Esophagus (tissue), 2 donors: ENCODE data around the gene ARX. TPM values are rescaled to one million over a fixed set of nuclear protein-coding genes. Genes with fewer than 3 reads are reported as not detected.

Source experiments
- H3K27ac ChIP-seq, 2 donors: one replicate each; pipeline ENCODE4 v1.5.1; 2013; ENCODE audit warnings: low read depth in 2 of 2, mild to moderate bottlenecking in 2 of 2, inconsistent platforms in 1 of 2, low read length in 1 of 2, moderate library complexity in 1 of 2
- H3K27me3 ChIP-seq, 2 donors: one replicate each; pipeline ENCODE4 v1.6.1; 2013; ENCODE audit warnings: low read length in 2 of 2, control low read depth in 1 of 2, mild to moderate bottlenecking in 1 of 2; ENCODE audit not compliant: insufficient read depth in 2 of 2, control insufficient read depth in 1 of 2
- H3K36me3 ChIP-seq, 2 donors: one replicate each; pipeline ENCODE4 v1.6.1; 2013; ENCODE audit warnings: low read length in 1 of 2; ENCODE audit not compliant: control insufficient read depth in 2 of 2, insufficient read depth in 2 of 2
- H3K4me1 ChIP-seq, 2 donors: one replicate each; pipeline ENCODE4 v1.6.1; 2013; ENCODE audit warnings: low read length in 1 of 2; ENCODE audit not compliant: control insufficient read depth in 2 of 2, insufficient read depth in 2 of 2
- H3K4me3 ChIP-seq, 2 donors: one replicate each; pipeline ENCODE4 v1.5.1; 2013; ENCODE audit warnings: low read length in 2 of 2, mild to moderate bottlenecking in 2 of 2, low read depth in 1 of 2, moderate library complexity in 1 of 2
- H3K9me3 ChIP-seq, 2 donors: one replicate each; pipeline ENCODE4 v1.6.1; 2013; ENCODE audit warnings: mild to moderate bottlenecking in 2 of 2, low read depth in 1 of 2, low read length in 1 of 2, moderate library complexity in 1 of 2; ENCODE audit not compliant: control insufficient read depth in 2 of 2, insufficient read depth in 1 of 2
- WGBS, 2 donors: extraction: QIAGEN DNeasy Blood & Tissue Kit; methylation state at CpG; one replicate each; pipeline ENCODE4 v1.1.7; 2013; 5-methylcytosine and 5-hydroxymethylcytosine counted together
- polyA plus RNA-seq, 2 donors: library from polyadenylated mRNA; stranded (reverse); fragments of 200-250 nt; gene quantifications; one replicate each; pipeline ENCODE4 v1.2.3, GENCODE V29; 2013
- donor health status: healthy with polysubstance abuse.
- donor health status: Bipolar disorder and iron deficiency.

ARX gene
- not detected for polyA plus RNA-seq

- WGBS, 2 donors = 13 to 28% methylated on average over 57 to 58 of the region's 58 CpGs
- Histone ChIP-seq H3K36me3 (no peaks in the 10 kb centered on the region), H3K4me3 (no peak within 1 kb of the TSS), H3K4me1 (peaks cover 0 to 3% of the 10 kb centered on the region in 2 donors), H3K9me3 (peaks cover 0 to 4% of the 10 kb centered on the region in 2 donors), H3K27ac (no peak within 1 kb of the TSS), H3K27me3 (peaks cover 0 to 17% of the 10 kb centered on the region in 2 donors)
Measured at GRCh38 chrX:25015486-25016360, at the start of gene ARX. TSS of gene ARX (minus strand) at chrX:25015965. CDS start at chrX:25015737, 228 bp downstream.

DNA sequence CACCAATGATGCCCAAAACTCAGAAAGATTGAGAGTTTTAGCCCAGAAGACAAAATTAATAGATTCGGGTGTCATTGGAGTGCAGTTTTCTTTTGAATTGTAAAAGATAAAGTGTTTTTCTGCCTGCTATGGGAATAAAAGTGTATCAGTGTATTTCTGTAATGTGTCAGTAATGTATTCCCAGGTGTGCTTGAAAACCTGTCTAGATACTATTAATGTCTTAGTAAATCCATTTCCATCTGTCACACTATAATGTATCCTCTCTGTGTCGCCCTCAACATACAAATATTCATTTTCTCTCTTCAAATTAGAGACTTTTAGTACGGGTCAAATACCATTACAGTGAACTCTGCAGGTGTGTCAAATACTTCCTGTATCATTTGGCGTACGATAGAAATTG, 43.5 kb upstream of the ARX start:
- no peaks in the 10 kb centered on the region for H3K36me3 ChIP-seq
- WGBS, 2 donors = 67 to 76% methylated on average over 5 of the region's 5 CpGs
- no peaks in the 10 kb centered on the region for H3K9me3 ChIP-seq
- H3K27ac ChIP-seq = no peak overlapping the region
- no peak overlapping the region for H3K4me3 ChIP-seq
- no peaks in the 10 kb centered on the region for H3K4me1 ChIP-seq
- H3K27me3 ChIP-seq = no peaks in the 10 kb centered on the region

- 54 to 55% methylated on average over 4 of the region's 4 CpGs for WGBS, 2 donors
- no peaks in the 10 kb centered on the region for H3K36me3 ChIP-seq
Measured at GRCh38 chrX:25052798-25053534, 37.2 kb upstream of the ARX start.

GRCh38 chrX:25049971-25050370, 34.2 kb upstream of the ARX start:
- Histone ChIP-seq H3K36me3 (no peaks in the 10 kb centered on the region), H3K9me3 (no peaks in the 10 kb centered on the region), H3K4me3 (no peak overlapping the region), H3K4me1 (no peaks in the 10 kb centered on the region), H3K27me3 (no peaks in the 10 kb centered on the region), H3K27ac (no peak overlapping the region)
- WGBS, 2 donors = 29 to 33% methylated on average over 1 of the region's 1 CpG

More at GRCh38 chrX:25052798-25053534, 37.2 kb upstream of the ARX start:
- H3K27ac ChIP-seq = no peak overlapping the region
- H3K4me1 ChIP-seq = no peaks in the 10 kb centered on the region
- H3K9me3 ChIP-seq = no peaks in the 10 kb centered on the region
- no peaks in the 10 kb centered on the region for H3K27me3 ChIP-seq
- H3K4me3 ChIP-seq = no peak overlapping the region

DNA sequence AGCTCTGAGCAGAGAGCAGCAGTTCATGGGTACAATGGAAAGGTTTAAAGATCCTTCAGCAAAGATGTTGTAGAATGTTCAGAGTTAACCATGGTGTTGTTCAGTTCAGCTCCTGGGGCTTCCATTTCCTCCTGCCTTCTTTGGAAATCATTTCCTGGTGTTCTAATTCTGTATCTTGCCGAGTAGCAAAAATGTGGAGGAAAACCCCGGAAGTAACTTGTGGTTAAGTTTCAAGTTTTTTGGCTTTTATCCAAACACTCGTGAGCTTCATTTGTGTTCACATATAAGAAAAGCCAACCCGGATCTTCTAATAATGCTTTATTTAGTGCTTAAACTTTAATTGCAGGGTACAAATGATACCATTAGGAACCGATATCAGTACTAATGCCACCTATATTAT, 33.6 kb upstream of the ARX start:
- H3K36me3 ChIP-seq = no peaks in the 10 kb centered on the region
- no peaks in the 10 kb centered on the region for H3K27me3 ChIP-seq
- 28 to 40% methylated on average over 5 of the region's 5 CpGs for WGBS, 2 donors
- no peak overlapping the region for H3K27ac ChIP-seq
- no peaks in the 10 kb centered on the region for H3K9me3 ChIP-seq
- no peak overlapping the region for H3K4me3 ChIP-seq
- no peaks in the 10 kb centered on the region for H3K4me1 ChIP-seq

DNA sequence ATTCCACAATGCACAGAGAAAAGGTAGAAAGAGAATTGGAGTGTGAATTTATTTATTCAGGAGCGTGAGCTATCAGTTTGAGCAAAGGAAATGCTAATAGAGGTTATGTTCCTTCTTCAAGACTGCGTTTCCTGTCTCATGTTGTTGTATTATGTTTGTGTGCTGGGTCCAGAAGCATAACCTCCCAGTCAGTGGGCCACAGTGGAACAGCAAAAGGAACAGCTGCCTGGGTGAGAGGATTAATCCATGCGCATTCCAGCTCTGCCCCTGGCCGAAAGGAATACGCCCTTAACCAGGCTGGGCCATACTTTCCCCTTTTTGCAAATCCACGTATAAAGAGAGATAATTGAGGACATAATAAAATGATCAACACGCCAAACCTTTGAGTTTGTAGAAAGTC, 32.4 kb upstream of the ARX start:
- WGBS, 2 donors = 74 to 82% methylated on average over 7 of the region's 7 CpGs
- H3K9me3 ChIP-seq = no peaks in the 10 kb centered on the region
- no peak overlapping the region for H3K4me3 ChIP-seq
- H3K27ac ChIP-seq = no peak overlapping the region
- no peaks in the 10 kb centered on the region for H3K36me3 ChIP-seq
- no peaks in the 10 kb centered on the region for H3K4me1 ChIP-seq
- no peaks in the 10 kb centered on the region for H3K27me3 ChIP-seq

- Histone ChIP-seq H3K27ac (no peak overlapping the region), H3K27me3 (peaks cover 0 to 2% of the 10 kb centered on the region in 2 donors), H3K36me3 (no peaks in the 10 kb centered on the region), H3K4me3 (no peak overlapping the region), H3K9me3 (peaks cover 0 to 9% of the 10 kb centered on the region in 2 donors), H3K4me1 (no peaks in the 10 kb centered on the region)
- WGBS, 2 donors = 65 to 68% methylated on average over 1 of the region's 1 CpG
Measured at GRCh38 chrX:25043192-25043591, 27.4 kb upstream of the ARX start.

DNA sequence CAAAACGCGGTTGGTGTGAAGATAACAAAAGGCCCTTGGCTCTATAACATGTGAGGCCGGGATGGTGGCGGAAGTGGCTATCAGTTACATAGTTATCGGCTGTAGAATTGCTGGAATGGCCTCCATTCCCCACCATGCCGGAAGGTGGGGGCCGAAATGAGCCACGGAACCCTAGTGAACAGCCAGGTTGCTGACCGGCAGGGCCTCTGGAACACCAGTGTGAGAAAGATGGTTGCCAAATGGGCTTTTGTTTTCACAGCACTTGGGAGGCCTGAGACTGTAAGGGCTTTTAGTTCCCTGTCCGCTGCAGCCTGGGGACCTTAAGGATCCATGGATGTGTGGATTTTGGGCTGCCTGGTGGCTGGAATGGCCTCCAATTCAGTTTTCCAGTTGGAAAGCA, 23.3 kb upstream of the ARX start:
- Histone ChIP-seq H3K9me3 (peaks cover 0 to 9% of the 10 kb centered on the region in 2 donors), H3K27ac (no peak overlapping the region), H3K27me3 (peaks cover 0 to 6% of the 10 kb centered on the region in 2 donors), H3K36me3 (no peaks in the 10 kb centered on the region), H3K4me3 (no peak overlapping the region), H3K4me1 (no peaks in the 10 kb centered on the region)
- 89 to 94% methylated on average over 10 of the region's 10 CpGs for WGBS, 2 donors

GRCh38 chrX:25034889-25035288, 19.1 kb upstream of the ARX start:
- Histone ChIP-seq H3K36me3 (no peaks in the 10 kb centered on the region), H3K27me3 (peaks cover 0 to 6% of the 10 kb centered on the region in 2 donors), H3K4me1 (no peaks in the 10 kb centered on the region), H3K27ac (no peak overlapping the region), H3K9me3 (peaks cover 0 to 6% of the 10 kb centered on the region in 2 donors), H3K4me3 (no peak overlapping the region)
- WGBS, 2 donors = 81 to 82% methylated on average over 3 of the region's 3 CpGs
